GM23338 (cell line): Measurements from ENCODE around the gene CD2AP. TPM values are rescaled to one million over a fixed set of nuclear protein-coding genes. Genes with fewer than 3 reads are reported as not detected.

Source experiments
- polyA plus RNA-seq: library from polyadenylated mRNA; unstranded; fragments of >200 nt; fragmentation: Nextera tagmentation; extraction: Ambion mirVana; gene quantifications from 2 replicates; pipeline ENCODE4 v1.2.1, GENCODE V29; 2016
- small RNA-seq: library from RNA; depleted of rRNA; stranded (forward); fragments of <200 nt; gene quantifications from one replicate; pipeline ENCODE3, GENCODE V24; 2014; ENCODE audit warnings: low replicate concordance
- total RNA-seq: library from RNA; depleted of rRNA; stranded (reverse); fragments of >200 nt; shearing (Covaris generic); gene quantifications from 2 replicates; pipeline ENCODE4 v1.2.3, GENCODE V29; 2014; rRNA removed

CD2AP gene
- total and polyA plus RNA-seq, 2 experiments from 2014 or later, result 38.0 to 93.2 TPM

Small RNAs within 50 kb of the gene (small RNA-seq; reads per million reads assigned to genes)
- not detected for gene RF00019

Other genes starting within 250 kb of the CD2AP start
- 48.1 and 48.5 TPM in 2 replicates for gene TNFRSF21, start 167.9 kb upstream of the CD2AP start, total RNA-seq
- gene TNFRSF21, start 167.9 kb upstream of the CD2AP start, polyA plus RNA-seq, result 22.1 and 22.8 TPM in 2 replicates
- gene ADGRF4, start 220.8 kb downstream of the CD2AP start, total RNA-seq, result not detected in 2 replicates
- not detected in 2 replicates for gene ADGRF4, start 220.8 kb downstream of the CD2AP start, polyA plus RNA-seq